Renal pelvis (tissue), 4 donors: ENCODE data around the gene PARP3. TPM values are rescaled to one million over a fixed set of nuclear protein-coding genes. Genes with fewer than 3 reads are reported as not detected.
"Not testable (repeated sequence)": the region's sequence is repeated elsewhere in the genome, so short reads cannot be mapped to it uniquely, and the experiment has no call there.

Source experiments
- DNase-seq: peaks from one replicate; pipeline ENCODE4 v3.0.0-alpha.2; 2013
- polyA plus RNA-seq, 3 donors: library from polyadenylated mRNA; unstranded; fragments of 120-200 nt; gene quantifications; one replicate each; pipeline ENCODE4 v1.2.1, GENCODE V29; 2013; ENCODE audit not compliant: insufficient read length in 3 of 3

Gene PARP3
- polyA plus RNA-seq, 3 donors, result 17.6 to 23.3 (median 20.2) TPM

DNA sequence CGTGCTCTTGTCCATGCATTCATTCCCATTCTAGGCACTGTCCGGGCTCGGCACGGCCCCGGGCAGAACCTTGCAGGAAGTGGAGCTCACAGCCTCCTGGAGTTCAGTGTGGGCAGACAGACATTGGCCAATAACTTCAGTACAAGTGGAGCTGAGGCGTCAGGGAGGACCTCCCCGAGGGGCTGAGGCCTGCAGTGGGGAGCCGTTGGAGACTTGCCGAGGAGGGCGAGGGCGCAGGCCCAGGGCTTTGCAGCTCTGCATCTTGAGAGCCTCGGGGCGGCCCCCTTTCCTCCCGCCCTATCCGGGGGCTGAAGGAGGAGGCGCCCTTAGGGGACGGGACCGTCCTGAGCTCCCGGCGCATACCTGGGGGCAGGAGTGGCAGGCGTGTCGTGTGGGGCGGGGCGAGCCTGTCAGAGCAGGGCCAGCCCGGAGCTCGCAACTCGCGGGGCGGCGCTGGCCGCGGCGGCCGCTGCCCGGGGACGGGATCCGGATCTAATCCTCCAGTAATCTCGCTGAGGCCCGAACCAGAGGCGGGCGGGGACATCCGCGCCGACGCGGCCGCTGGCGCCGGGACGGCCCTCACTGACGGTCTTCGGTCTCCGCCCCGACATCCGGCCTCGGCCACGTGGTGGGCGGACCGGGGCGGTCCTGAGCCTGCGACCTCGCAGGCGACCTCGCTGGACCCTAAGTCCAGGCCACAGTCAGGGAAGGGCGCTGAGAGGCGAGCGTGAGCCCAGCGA lies 40.8 kb downstream of the PARP3 start, which contains the start of gene ACY1:
ACY1 (plus strand) TSS at position 698 of the 740 bp plus-strand sequence. CDS start 530 bp downstream, outside the sequence.
- peak; percentile 89 for DNase-seq

DNA sequence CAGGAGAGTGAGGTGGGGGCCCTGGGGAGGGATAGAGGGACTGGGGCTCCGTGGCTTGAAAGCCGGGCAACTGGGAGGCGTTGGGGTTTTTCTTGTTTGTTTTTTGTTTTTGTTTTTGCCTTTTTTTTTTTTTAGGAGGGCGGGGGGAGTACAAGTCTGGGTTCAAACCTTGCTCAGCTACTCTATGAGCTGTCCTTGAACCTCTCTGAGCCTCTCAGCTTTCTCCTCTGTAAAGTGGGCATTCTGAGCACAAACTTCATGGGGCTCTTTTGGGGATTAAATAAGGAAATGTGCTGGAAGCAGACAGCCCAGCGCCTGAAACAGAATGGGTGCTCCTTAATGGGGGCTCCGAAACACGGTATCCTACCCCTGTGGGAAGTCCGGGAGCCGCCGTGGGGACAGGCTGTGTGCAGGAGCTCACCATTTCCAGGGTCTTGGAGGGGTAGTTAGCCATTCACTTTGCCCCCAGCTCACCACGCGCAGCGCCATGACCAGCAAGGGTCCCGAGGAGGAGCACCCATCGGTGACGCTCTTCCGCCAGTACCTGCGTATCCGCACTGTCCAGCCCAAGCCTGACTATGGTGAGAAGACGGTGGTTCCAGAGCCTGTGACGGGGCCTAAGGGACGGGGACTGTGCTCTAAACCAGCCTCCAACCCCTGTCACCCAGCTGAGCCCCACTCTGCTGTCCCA lies 41.6 kb downstream of the PARP3 start:
- DNase-seq, result no peak

- DNase-seq, result no peak
Observed at GRCh38 chr3:51984269-51984647, 42.1 kb downstream of the PARP3 start.

DNA sequence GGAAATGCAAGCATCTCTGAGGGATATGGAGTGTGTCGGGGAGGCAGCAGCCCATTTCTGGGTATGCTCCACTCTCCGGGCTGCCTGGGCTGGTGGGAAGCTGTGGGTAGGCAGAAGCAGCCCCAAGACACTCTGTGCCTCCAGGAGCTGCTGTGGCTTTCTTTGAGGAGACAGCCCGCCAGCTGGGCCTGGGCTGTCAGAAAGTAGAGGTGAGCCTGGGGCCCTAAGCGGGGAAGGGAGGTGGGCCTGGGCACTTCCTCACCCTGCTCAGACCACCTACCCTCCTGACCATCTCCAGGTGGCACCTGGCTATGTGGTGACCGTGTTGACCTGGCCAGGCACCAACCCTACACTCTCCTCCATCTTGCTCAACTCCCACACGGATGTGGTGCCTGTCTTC lies 42.9 kb downstream of the PARP3 start:
- DNase-seq, result no peak

- DNase-seq, result no peak
Observed at GRCh38 chr3:51986010-51986947, 44.1 kb downstream of the PARP3 start.

GRCh38 chr3:51987568-51987967 lies 45.4 kb downstream of the PARP3 start:
- DNase-seq, result no peak

GRCh38 chr3:51988286-51989146 lies 46.4 kb downstream of the PARP3 start:
- no peak for DNase-seq

GRCh38 chr3:51990501-51990971 lies 48.4 kb downstream of the PARP3 start:
- DNase-seq, result not testable (repeated sequence)

DNA sequence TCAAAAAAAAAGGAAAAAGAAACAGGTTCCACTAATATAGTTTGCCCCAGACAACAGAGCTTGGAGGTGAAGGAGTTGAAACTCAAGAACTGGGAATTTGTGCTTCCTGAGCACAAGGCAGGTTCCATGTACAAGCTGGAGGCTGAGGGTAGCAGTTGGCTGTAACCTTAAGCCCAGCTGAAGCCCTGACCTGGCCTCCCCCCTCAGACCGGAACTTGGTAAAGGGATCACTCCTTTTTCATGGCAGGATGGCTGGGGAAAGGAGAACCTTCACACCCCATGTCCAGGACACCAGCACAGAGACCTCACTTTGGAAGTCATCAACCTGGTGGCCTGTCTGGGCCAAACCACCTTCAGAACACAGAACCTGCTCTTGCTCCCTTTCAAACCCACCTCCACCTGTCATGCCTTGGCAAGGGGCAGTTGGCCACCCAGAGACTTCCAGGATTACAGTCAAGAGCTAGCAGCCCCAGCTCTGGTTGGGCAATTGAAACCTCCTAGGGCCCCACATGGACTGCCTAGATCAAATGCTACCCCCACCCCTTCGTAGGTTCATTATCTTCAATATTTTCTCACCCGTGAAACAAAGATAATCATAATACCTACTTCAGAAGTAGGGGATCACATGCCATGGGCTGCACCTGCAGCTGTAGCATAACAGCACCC lies 50.0 kb downstream of the PARP3 start:
- DNase-seq, result no peak

- DNase-seq, result not testable (repeated sequence)
Observed at GRCh38 chr3:51993657-51994056, 51.5 kb downstream of the PARP3 start.

- DNase-seq, result no peak
Observed at GRCh38 chr3:51994530-51994929, 52.4 kb downstream of the PARP3 start.

DNA sequence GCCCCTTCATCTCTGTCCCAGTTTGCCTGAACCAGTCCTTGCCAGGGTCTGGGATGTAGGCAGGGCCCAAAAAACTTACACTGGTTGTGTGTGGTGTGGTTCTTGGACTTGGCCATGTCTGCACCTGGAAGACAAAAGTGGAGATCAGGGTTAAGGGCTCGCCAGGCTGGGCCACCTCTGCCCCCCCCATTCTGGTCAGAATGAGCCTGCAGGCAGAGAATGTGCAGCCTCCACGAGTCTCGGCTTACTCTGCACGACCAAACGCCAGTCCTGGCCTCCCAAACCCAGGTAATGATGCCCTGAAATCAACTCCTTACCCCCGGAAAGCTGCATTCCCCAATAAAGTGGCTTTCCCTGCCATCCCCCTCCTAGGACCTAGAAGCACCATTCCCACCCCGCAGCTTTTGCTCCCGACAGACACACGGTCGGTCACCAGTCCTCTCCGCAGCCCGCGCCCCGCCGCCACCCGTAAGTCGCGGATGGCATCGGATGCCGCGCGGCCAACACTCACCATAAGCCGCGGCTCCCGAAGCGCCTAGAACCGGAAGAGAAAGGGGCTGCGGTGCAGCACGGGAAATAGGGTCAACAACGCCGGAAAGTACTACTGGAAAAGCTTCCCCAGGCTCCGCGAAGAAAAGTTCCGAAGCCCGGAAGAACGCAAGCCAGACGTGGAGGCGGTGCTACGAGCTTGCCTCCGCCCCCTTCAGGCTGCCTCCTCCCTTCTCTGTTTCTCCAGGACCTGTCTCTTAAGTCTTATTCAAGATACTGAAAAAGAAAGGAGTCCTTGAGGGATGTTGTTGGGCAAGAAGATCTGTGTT lies 53.4 kb downstream of the PARP3 start, which contains the start of gene RPL29:
RPL29 (minus strand) TSS at position 550 of the 818 bp plus-strand sequence; CDS start at position 116, 434 bp downstream.
- DNase-seq, result peak; percentile 95

DNA sequence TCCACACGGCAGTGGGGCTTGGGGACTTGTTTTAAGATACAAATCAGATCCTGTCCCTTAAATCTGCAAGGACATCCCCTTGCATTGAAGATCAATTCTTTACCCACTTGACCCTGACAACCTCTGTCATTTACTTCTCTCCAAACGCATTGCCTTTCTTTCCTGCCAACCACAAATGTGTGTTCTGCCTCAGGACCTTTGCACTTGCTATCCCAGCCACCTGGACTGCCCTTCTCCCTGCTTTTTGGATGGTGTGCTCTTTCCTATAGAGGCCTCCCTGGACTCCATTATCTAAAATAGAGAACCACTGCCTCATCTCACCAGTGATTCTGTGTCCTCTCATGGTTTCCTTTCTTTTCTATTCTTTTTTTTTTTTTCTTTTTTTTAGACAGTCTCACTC lies 55.0 kb downstream of the PARP3 start:
- no peak for DNase-seq

DNA sequence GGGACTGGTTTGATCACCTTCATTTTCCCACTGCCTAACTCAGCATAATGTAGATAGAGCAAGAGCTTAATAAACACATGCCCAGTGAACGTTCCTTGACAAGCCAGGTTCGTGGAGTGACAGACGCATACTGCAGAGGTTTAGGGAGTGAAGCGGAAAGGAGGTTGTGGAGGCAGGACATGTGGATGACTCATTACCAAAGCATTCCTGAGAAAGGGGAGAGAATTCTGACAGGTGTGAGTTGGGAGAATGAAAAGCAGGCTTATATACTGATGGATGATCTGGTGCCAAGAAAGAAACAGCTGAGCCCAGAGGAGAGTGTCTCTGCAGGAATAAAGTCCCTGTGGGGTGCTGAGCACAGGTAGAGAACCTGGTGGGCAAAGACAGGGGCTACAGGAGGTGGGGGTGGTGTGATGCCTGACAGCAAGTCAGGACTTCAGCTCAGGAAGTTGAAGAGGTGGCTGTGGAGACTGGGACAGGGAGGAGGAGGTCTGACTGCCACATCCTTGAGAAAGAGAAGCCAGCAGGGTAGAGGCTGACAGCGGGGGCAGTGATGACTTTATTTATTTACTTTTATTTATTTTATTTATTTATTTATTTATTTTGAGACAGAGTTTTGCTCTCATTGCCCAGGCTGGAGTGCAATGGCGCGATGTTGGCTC lies 55.9 kb downstream of the PARP3 start:
- no peak for DNase-seq
